Measurements from ENCODE around the gene MICALL2.

DNA sequence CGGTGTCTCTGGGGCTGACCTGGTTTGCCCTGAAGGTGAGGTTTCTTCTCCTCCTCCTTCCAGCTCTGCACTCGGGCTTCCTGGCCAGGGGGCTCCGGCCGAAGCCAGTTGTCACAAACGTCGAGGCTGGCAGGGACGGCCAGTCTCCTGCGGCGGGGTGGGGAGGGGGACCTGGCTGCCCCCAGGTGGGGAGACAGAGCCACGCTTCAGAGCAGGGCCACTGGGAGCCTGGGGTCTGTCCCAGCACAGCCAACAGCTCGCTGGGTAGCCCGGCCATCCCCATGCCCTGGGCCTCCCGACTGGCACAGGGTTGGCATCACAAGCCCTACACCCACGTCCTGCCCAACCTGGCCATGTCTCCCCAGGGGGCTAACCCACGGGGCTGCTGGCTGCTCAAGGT, 20.4 kb downstream of the MICALL2 start:
- TF ChIP-seq, protein P1, sequence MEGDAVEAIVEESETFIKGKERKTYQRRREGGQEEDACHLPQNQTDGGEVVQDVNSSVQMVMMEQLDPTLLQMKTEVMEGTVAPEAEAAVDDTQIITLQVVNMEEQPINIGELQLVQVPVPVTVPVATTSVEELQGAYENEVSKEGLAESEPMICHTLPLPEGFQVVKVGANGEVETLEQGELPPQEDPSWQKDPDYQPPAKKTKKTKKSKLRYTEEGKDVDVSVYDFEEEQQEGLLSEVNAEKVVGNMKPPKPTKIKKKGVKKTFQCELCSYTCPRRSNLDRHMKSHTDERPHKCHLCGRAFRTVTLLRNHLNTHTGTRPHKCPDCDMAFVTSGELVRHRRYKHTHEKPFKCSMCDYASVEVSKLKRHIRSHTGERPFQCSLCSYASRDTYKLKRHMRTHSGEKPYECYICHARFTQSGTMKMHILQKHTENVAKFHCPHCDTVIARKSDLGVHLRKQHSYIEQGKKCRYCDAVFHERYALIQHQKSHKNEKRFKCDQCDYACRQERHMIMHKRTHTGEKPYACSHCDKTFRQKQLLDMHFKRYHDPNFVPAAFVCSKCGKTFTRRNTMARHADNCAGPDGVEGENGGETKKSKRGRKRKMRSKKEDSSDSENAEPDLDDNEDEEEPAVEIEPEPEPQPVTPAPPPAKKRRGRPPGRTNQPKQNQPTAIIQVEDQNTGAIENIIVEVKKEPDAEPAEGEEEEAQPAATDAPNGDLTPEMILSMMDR (IDR thresholded peaks at IDR 0.05; ENCODE audit: low read depth, low read length, missing input control), result no peak
- TF ChIP-seq HNF4A (conservative IDR thresholded peaks at IDR 0.05), result no peak
- TF ChIP-seq TAF1 (conservative IDR thresholded peaks at IDR 0.05), result no peak
- TF ChIP-seq YY1 (IDR thresholded peaks at IDR 0.05), result no peak
- TF ChIP-seq SP1 (IDR thresholded peaks at IDR 0.05), result no peak
- no peak for TF ChIP-seq MAX (IDR thresholded peaks at IDR 0.05)
- TF ChIP-seq, protein P2, sequence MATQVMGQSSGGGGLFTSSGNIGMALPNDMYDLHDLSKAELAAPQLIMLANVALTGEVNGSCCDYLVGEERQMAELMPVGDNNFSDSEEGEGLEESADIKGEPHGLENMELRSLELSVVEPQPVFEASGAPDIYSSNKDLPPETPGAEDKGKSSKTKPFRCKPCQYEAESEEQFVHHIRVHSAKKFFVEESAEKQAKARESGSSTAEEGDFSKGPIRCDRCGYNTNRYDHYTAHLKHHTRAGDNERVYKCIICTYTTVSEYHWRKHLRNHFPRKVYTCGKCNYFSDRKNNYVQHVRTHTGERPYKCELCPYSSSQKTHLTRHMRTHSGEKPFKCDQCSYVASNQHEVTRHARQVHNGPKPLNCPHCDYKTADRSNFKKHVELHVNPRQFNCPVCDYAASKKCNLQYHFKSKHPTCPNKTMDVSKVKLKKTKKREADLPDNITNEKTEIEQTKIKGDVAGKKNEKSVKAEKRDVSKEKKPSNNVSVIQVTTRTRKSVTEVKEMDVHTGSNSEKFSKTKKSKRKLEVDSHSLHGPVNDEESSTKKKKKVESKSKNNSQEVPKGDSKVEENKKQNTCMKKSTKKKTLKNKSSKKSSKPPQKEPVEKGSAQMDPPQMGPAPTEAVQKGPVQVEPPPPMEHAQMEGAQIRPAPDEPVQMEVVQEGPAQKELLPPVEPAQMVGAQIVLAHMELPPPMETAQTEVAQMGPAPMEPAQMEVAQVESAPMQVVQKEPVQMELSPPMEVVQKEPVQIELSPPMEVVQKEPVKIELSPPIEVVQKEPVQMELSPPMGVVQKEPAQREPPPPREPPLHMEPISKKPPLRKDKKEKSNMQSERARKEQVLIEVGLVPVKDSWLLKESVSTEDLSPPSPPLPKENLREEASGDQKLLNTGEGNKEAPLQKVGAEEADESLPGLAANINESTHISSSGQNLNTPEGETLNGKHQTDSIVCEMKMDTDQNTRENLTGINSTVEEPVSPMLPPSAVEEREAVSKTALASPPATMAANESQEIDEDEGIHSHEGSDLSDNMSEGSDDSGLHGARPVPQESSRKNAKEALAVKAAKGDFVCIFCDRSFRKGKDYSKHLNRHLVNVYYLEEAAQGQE (IDR thresholded peaks at IDR 0.05), result no peak
- TF ChIP-seq RAD21 (IDR thresholded peaks at IDR 0.05), result no peak
- TF ChIP-seq ZBTB33 (IDR thresholded peaks at IDR 0.05), result no peak
- no peak for TF ChIP-seq FOXA1 (IDR thresholded peaks at IDR 0.05)
- TF ChIP-seq, protein P3, sequence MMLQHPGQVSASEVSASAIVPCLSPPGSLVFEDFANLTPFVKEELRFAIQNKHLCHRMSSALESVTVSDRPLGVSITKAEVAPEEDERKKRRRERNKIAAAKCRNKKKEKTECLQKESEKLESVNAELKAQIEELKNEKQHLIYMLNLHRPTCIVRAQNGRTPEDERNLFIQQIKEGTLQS (IDR thresholded peaks at IDR 0.05), result no peak
- no peak for TF ChIP-seq JUND (IDR thresholded peaks at IDR 0.05)
- no peak for TF ChIP-seq EGR1 (IDR thresholded peaks at IDR 0.05; ENCODE audit: low read depth in 2 of 2)

Measured in liver (tissue), 3 donors.